NCI-H1930 (cell line): ENCODE measurements around the gene TMEM174.
"Not testable (repeated sequence)": the region's sequence is repeated elsewhere in the genome, so short reads cannot be mapped to it uniquely, and the experiment has no call there.

ENCODE experiments used
- DNase-seq, 2 experiments: peaks; one replicate each; lab custom pipeline; 2025; lab: John Stamatoyannopoulos, UW

Gene TMEM174

GRCh38 chr5:73196201-73196600, 23.2 kb downstream of the TMEM174 start:
- DNase-seq: no peak

- no peak for DNase-seq
Observed at GRCh38 chr5:73197637-73198257, 24.8 kb downstream of the TMEM174 start.

DNA sequence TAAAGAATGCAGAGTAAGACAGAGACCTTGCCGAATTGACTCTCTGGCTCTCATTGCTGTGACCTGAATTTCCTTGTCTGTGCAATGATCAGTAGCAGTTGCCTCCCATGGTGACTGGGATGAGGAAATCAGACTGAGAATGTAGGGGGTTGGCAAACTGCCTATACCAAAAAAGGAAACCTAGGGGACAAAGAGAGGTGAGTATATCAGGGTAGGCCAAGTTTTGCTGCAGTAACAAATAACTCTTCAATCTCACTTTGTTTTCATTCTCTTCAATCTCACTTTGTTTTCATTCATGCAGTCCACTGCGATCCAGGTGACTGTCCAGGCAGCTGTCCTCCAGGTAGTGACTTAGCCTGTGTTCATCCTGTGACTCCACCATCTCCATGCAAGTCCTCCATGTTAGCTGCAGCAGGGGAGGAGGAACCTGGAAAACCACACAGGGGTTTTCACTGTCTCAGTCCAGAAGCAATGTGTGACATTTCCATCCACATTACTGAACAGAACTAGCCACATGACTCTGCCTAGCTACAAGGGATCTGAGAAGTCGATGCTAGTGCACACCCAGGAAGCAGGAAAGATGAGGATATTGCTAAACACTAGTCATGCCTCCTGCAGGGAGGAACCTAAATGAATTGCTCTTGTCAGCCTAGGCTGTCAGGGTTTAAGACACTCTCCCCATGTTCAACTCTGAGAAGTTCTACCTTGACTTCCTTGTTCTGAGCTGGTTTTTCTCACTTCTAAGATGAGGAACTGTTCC, 26.0 kb downstream of the TMEM174 start:
- no peak for DNase-seq

DNA sequence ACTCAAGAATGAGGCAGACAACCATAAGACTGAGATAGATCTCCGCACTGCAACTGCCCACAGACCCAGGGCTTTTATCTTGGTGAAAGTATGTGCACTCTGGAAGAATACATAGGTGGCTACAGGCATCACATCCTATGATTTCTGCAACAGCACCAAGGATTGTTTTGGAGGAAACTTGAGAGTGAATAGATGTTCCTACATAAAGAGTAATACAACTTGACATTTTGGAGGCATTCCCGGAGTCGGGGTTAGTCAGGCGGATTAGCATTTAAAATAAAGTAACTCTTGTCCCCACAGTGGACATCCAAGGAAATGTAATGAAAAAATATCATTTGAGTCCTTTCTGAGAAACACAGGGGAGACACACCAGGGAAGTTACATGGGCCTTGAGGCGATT, 26.7 kb downstream of the TMEM174 start:
- no peak for DNase-seq

GRCh38 chr5:73201547-73202513, 28.8 kb downstream of the TMEM174 start:
- no peak for DNase-seq

- DNase-seq: peak; percentile 13 to 30
Observed at GRCh38 chr5:73204332-73204731, 31.3 kb downstream of the TMEM174 start.

DNA sequence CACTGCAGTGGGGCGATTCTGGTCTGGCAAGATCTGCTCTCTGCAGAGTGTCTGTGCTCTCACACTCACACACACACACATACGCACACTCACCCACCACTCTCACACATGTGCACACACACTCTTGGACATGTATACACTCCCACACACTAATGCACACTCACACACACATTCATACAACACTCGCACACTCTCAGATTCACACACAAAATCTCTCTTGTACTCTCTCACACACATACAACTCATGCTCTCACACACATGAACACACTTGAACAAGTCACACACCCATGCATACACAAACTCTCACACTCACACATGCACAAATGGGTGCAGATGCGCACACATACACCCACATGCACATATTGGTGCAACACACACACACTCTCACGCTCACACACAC, 31.7 kb downstream of the TMEM174 start:
- DNase-seq: no peak

DNA sequence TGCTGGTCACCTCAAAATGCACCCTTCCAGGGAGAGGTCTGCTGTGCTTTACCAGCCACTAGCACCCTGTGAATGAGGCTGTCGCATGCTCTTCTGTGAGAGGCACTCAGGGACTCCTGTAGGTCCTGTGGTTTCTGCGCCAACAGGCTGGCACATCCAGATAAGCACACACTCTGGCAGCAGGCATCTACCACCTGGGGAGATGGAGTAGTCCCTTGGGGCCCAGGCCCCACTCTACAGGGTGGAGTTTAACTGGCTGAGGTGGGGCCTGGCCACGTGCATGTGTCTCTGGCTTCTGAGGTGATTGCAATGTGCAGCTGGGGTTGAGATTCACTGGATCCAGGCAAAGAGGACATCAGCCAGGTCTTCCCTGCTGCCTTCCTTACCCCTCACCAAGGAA, 32.3 kb downstream of the TMEM174 start:
- no peak for DNase-seq

DNA sequence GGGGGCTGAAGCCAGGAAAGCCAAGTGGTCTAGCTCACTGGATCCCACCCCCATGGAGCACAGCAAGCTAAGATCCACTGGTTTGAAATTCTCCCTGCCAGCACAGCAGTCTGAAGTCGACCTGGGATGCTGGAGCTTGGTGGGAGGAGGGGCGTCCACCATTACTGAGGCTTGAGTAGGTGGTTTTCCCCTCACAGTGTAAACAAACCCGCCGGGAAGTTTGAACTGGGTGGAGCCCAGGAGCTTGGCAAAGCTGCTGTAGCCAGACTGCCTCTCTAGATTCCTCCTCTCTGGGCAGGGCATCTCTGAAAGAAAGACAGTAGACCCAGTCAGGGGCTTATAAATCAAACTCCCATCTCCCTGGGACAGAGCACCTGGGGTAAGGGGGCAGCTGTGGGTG, 34.2 kb downstream of the TMEM174 start:
- not testable (repeated sequence) for DNase-seq

- DNase-seq: not testable (repeated sequence)
Observed at GRCh38 chr5:73209075-73209474, 36.1 kb downstream of the TMEM174 start.

- not testable (repeated sequence) for DNase-seq
Observed at GRCh38 chr5:73212693-73213092, 39.7 kb downstream of the TMEM174 start.

DNA sequence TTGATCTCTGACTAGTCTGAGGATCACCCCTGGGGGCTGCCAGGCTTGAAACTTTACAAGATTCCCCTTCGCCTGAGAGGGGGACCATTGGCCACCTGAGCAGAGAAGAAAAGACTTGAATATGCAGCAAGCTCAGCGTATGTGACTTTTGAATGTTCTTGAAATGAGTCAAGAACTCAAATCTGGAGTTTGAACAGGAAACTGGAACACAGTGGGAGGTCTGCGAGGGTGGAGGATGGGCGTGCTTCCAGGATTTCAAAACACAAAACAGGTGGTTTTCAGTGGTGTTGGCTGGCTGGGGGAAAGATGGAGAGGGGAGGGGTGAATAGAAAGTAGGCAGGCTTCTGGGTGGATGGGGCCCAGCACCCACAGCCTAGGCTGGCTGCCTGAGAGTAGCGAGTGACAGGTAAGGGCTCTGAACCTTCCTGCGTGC, 40.6 kb downstream of the TMEM174 start:
- no peak for DNase-seq

DNA sequence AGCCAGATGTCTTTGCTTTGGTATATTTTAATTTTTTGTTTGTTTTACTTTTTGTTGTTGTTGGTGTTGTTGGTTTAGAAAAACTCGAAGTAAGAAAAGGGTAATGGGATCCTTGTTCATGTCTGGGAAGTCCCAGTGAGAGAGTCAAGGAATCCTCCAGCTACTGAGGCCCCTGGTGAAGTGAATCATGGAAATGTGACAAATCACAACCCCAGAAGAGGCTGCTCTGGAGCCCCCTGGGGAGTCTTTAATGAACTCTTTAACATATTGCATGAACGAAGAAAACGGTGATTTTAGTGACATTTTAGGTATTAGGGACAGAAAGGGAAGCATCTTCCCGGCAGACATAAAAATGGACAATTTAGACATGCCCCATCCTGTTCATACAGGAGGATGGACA, 41.3 kb downstream of the TMEM174 start:
- no peak for DNase-seq

DNA sequence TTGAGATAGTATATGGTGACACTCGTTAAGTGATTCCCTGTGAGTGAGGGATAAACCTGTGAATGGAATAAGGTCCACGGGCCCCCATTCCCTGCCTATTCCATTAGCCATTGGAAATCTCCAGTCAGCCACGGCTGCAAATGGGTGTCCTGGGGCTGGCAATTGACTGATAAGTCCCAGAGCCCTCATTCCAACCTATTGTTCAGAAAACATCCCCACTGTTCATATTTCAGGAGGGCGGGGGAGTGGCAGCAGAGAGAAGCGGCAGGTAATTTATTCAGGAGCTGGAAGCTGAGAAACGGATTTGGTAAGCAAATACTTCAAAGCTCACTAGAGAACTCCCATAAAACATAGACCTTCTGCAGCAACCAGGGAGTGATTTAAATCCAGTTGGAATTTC, 42.0 kb downstream of the TMEM174 start:
- no peak for DNase-seq

- DNase-seq: no peak
Observed at GRCh38 chr5:73215531-73215890, 42.5 kb downstream of the TMEM174 start.

- peak; percentile 59 to 74 for DNase-seq
Observed at GRCh38 chr5:73215891-73216610, 43.1 kb downstream of the TMEM174 start.

DNA sequence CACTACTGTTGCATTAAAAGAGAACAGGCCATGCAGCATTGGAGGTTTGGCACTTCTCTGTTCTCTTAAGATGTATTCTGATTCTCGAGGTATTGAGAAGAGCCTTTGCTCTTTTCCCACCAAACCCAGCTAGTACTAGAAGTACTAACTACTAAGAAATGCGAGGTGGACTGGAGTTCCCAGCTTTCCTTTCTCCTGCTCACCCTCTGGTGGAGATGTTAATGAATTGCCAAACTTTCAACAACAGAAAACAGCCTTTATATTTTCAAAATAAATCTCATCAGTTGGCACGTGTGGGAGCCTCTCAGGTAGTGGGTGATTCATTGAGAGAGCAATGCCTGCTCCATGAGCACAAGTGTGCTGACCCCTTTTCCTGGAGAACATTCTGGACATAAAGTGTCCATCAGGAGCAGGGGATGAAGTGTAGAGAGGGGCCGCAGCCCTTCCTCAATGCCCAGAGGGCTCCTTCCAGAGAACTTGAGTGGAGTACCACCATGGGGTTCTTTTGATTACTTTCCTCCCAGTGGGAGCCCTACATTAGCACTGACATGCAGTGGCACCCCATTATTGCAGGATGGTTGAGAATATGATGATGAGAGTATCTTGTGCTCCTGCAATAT, 45.7 kb downstream of the TMEM174 start:
- no peak for DNase-seq

GRCh38 chr5:73219336-73219735, 46.3 kb downstream of the TMEM174 start:
- not testable (repeated sequence) for DNase-seq

GRCh38 chr5:73221161-73221560, 48.2 kb downstream of the TMEM174 start:
- DNase-seq: no peak

DNA sequence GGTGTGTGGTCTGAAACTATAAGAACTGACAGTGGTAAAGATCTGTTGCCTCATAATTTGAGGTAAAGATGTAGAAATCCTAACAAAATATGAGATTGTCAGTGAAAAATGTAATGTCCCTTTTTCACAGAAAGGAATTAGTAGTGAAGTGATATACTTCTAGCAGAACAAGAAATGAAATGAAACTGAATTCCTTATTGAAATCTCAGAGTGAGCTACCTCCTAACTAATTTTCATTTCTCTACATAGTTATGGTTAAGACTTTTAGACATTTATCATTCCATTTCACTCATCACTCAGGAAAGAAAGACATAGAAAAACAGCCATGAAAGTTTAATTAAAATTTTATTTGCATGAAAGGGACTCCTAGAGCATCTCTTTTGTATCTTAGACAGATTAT, 48.7 kb downstream of the TMEM174 start:
- no peak for DNase-seq

DNA sequence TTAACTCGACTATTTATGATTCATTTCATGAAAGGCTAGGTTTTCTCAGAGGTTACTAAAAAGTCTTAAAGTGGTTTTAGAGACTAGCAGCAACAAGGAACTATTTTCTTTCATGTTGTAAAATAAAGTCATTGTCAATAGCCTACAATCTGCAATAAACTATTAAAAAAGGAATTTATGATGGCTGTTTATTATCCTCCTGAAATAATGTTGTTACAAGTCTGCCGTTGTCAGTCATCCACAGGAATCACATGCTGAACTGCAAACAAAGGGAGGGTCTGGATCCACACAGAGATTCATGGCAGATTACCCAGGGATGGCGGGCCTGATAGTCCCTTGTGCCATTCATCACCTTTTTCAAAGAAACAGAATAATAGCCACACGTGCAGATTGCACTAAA, 49.2 kb downstream of the TMEM174 start:
- peak in 1 of 2 experiments; percentile 12 for DNase-seq
